Measurements from ENCODE around the gene PCYT2. TPM values are rescaled to one million over a fixed set of nuclear protein-coding genes. Genes with fewer than 3 reads are reported as not detected.

PCYT2 gene
- total RNA-seq, 1 donor from 2014 or later, result 39.7 TPM

Other genes with a start within 250 kb of the PCYT2 start
- gene OXLD1, start 244.8 kb downstream of the PCYT2 start, total RNA-seq, result 29.7 TPM
- 12.8 TPM for gene CCDC137, start 244.7 kb downstream of the PCYT2 start, total RNA-seq
- 19.0 TPM for gene ARL16, start 227.6 kb downstream of the PCYT2 start, total RNA-seq
- gene HGS, start 227.4 kb downstream of the PCYT2 start, total RNA-seq, result 92.0 TPM
- gene MRPL12, start 208.0 kb downstream of the PCYT2 start, total RNA-seq, result 35.0 TPM
- 7.3 TPM for gene SLC25A10, start 199.1 kb downstream of the PCYT2 start, total RNA-seq
- gene GCGR, start 107.2 kb downstream of the PCYT2 start, total RNA-seq, result not detected
- gene MCRIP1, start 78.1 kb downstream of the PCYT2 start, total RNA-seq, result 69.2 TPM
- not detected for gene PPP1R27, start 76.3 kb downstream of the PCYT2 start, total RNA-seq
- 432 TPM for gene P4HB, start 50.9 kb downstream of the PCYT2 start, total RNA-seq
- gene ARHGDIA, start 40.1 kb downstream of the PCYT2 start, total RNA-seq, result 331 TPM
- 42.7 TPM for gene ALYREF, start 19.8 kb downstream of the PCYT2 start, total RNA-seq
- gene ANAPC11, start 19.7 kb downstream of the PCYT2 start, total RNA-seq, result 81.9 TPM
- gene NPB, start 9.2 kb downstream of the PCYT2 start, total RNA-seq, result 0.71 TPM
- 32.8 TPM for gene SIRT7, start 6.8 kb upstream of the PCYT2 start, total RNA-seq
- gene MAFG, start 16.3 kb upstream of the PCYT2 start, total RNA-seq, result 30.7 TPM
- gene PYCR1, start 25.9 kb upstream of the PCYT2 start, total RNA-seq, result 23.0 TPM
- gene MYADML2, start 35.8 kb upstream of the PCYT2 start, total RNA-seq, result not detected
- 4.4 TPM for gene NOTUM, start 49.8 kb upstream of the PCYT2 start, total RNA-seq
- 45.3 TPM for gene ASPSCR1, start 66.2 kb upstream of the PCYT2 start, total RNA-seq
- 43.8 TPM for gene CENPX, start 111.5 kb upstream of the PCYT2 start, total RNA-seq
- 17.3 TPM for gene LRRC45, start 111.9 kb upstream of the PCYT2 start, total RNA-seq
- gene RAC3, start 120.3 kb upstream of the PCYT2 start, total RNA-seq, result 2.8 TPM
- gene DCXR, start 126.3 kb upstream of the PCYT2 start, total RNA-seq, result 133 TPM
- 35.1 TPM for gene RFNG, start 140.4 kb upstream of the PCYT2 start, total RNA-seq
- 71.5 TPM for gene GPS1, start 140.5 kb upstream of the PCYT2 start, total RNA-seq
- 85.1 TPM for gene DUS1L, start 154.4 kb upstream of the PCYT2 start, total RNA-seq
- 302 TPM for gene FASN, start 186.8 kb upstream of the PCYT2 start, total RNA-seq

All from lower lobe of right lung (tissue), 1 donor.